WTC11 (cell line): ENCODE results near the gene SLC45A1. TPM values are rescaled to one million over a fixed set of nuclear protein-coding genes. Genes with fewer than 3 reads are reported as not detected.

Source experiments
- ATAC-seq: fragments of 200-7000 bp; cut with Tn5 transposase; 2 replicates; pipeline ENCODE4 v1.10.0; 2021; ENCODE audit warnings: mild to moderate bottlenecking, moderate library complexity
- CTCF ChIA-PET: fragments of 300-600 bp; sonication (Branson Sonifier 250); formaldehyde crosslinking; loops from one replicate; lab custom pipeline; 2021; ENCODE audit warnings: antibody characterized with exemption; lab: Charles Lee
- POLR2A ChIA-PET: fragments of 350-600 bp; sonication (Branson Sonifier 250); formaldehyde crosslinking; loops from one replicate; lab custom pipeline; 2021; ENCODE audit warnings: antibody characterized with exemption; lab: Charles Lee
- DNase-seq: peaks from one replicate; pipeline ENCODE4 v3.0.0; 2021; ENCODE audit warnings: low spot score
- H3K27ac Mint-ChIP-seq: 2 replicates; pipeline ENCODE4 v1.8.0; 2021; ENCODE audit warnings: mixed read lengths
- H3K27me3 Mint-ChIP-seq: 2 replicates; pipeline ENCODE4 v1.8.0; 2021; ENCODE audit warnings: low read depth, mild to moderate bottlenecking, moderate library complexity, mixed read lengths
- H3K36me3 Mint-ChIP-seq: 2 replicates; pipeline ENCODE4 v1.8.0; 2021; ENCODE audit warnings: mixed read lengths
- H3K4me1 Mint-ChIP-seq: 2 replicates; pipeline ENCODE4 v1.8.0; 2022; ENCODE audit warnings: mixed read lengths
- H3K4me3 Mint-ChIP-seq: 2 replicates; pipeline ENCODE4 v1.8.0; 2021; ENCODE audit warnings: mild to moderate bottlenecking, moderate library complexity, mixed read lengths
- H3K9me3 Mint-ChIP-seq: 2 replicates; pipeline ENCODE4 v1.8.0; 2021; ENCODE audit warnings: mixed read lengths
- ATF3 ChIP-seq: sonication (generic); formaldehyde crosslinking; conservative IDR thresholded peaks from 2 replicates; pipeline ENCODE4 v1.8.1; 2022; ENCODE audit warnings: mild to moderate bottlenecking, missing genetic modification reagents
- E2F1 ChIP-seq: sonication (generic); formaldehyde crosslinking; IDR thresholded peaks from 2 replicates; pipeline ENCODE4 v1.8.0; 2022; ENCODE audit warnings: mild to moderate bottlenecking, missing genetic modification reagents
- E2F4 ChIP-seq: sonication (generic); formaldehyde crosslinking; IDR thresholded peaks from 2 replicates; pipeline ENCODE4 v1.8.1; 2022; ENCODE audit warnings: low read depth, mild to moderate bottlenecking, moderate library complexity, missing genetic modification reagents, borderline replicate concordance
- ELF4 ChIP-seq: sonication (generic); formaldehyde crosslinking; IDR thresholded peaks from 2 replicates; pipeline ENCODE4 v1.8.1; 2022; ENCODE audit warnings: low read depth, mild to moderate bottlenecking, moderate library complexity, missing genetic modification reagents
- EMX1 ChIP-seq: fragments of 250-450 bp; sonication (Bioruptor Pico); IDR thresholded peaks from 2 replicates; pipeline ENCODE4 v1.8.0; 2021; ENCODE audit warnings: mild to moderate bottlenecking
- HMGA2 ChIP-seq: fragments of 250-450 bp; sonication (Bioruptor Pico); IDR thresholded peaks from 2 replicates; pipeline ENCODE4 v1.4.0; 2021; ENCODE audit warnings: mild to moderate bottlenecking, moderate library complexity
- IRF2 ChIP-seq: sonication (generic); formaldehyde crosslinking; IDR thresholded peaks from 2 replicates; pipeline ENCODE4 v1.8.0; 2022; ENCODE audit warnings: low read depth, missing genetic modification reagents, borderline replicate concordance
- KAT7 ChIP-seq: sonication (generic); formaldehyde crosslinking; IDR thresholded peaks from 2 replicates; pipeline ENCODE4 v1.8.1; 2023; ENCODE audit warnings: missing genetic modification reagents, mild to moderate bottlenecking, borderline replicate concordance
- MAX ChIP-seq: sonication (generic); formaldehyde crosslinking; IDR thresholded peaks from 2 replicates; pipeline ENCODE4 v1.8.0; 2022; ENCODE audit warnings: mild to moderate bottlenecking, missing genetic modification reagents
- MYBL2 ChIP-seq: sonication (generic); formaldehyde crosslinking; IDR thresholded peaks from 2 replicates; pipeline ENCODE4 v1.8.1; 2023; ENCODE audit warnings: mild to moderate bottlenecking, moderate library complexity, missing genetic modification reagents
- NR2C2 ChIP-seq: sonication (generic); formaldehyde crosslinking; IDR thresholded peaks from 2 replicates; pipeline ENCODE4 v1.8.0; 2022; ENCODE audit warnings: mild to moderate bottlenecking, missing genetic modification reagents
- NR3C1 ChIP-seq: sonication (generic); formaldehyde crosslinking; conservative IDR thresholded peaks from 2 replicates; pipeline ENCODE4 v1.8.1; 2023; ENCODE audit warnings: low read depth, mild to moderate bottlenecking, missing genetic modification reagents
- PRDM15 ChIP-seq: sonication (generic); formaldehyde crosslinking; IDR thresholded peaks from 2 replicates; pipeline ENCODE4 v1.8.0; 2022; ENCODE audit warnings: missing genetic modification reagents
- SMAD3 ChIP-seq: sonication (generic); formaldehyde crosslinking; IDR thresholded peaks from 2 replicates; pipeline ENCODE4 v1.8.0; 2022; ENCODE audit warnings: missing genetic modification reagents, mild to moderate bottlenecking, borderline replicate concordance
- SOX15 ChIP-seq: fragments of 250-450 bp; sonication (Bioruptor Pico); IDR thresholded peaks from 2 replicates; pipeline ENCODE4 v1.9.0; 2021; ENCODE audit warnings: mild to moderate bottlenecking
- TCF7 ChIP-seq: sonication (generic); formaldehyde crosslinking; IDR thresholded peaks from 2 replicates; pipeline ENCODE4 v1.8.0; 2022; ENCODE audit warnings: mild to moderate bottlenecking, low read depth, missing genetic modification reagents, moderate library complexity
- TEAD1 ChIP-seq: sonication (generic); formaldehyde crosslinking; IDR thresholded peaks from 2 replicates; pipeline ENCODE4 v1.8.0; 2022; ENCODE audit warnings: mild to moderate bottlenecking, missing genetic modification reagents
- TEAD4 ChIP-seq: sonication (generic); formaldehyde crosslinking; IDR thresholded peaks from 2 replicates; pipeline ENCODE4 v1.8.0; 2022; ENCODE audit warnings: mild to moderate bottlenecking, missing genetic modification reagents
- ZBTB43 ChIP-seq: sonication (generic); formaldehyde crosslinking; IDR thresholded peaks from 2 replicates; pipeline ENCODE4 v1.8.1; 2023; ENCODE audit warnings: mild to moderate bottlenecking, missing genetic modification reagents
- ZNF232 ChIP-seq: sonication (generic); formaldehyde crosslinking; IDR thresholded peaks from 2 replicates; pipeline ENCODE4 v1.8.0; 2022; ENCODE audit warnings: mild to moderate bottlenecking, missing genetic modification reagents
- ZNF671 ChIP-seq: fragments of 250-450 bp; sonication (Bioruptor Pico); IDR thresholded peaks from 2 replicates; pipeline ENCODE4 v1.8.0; 2021; ENCODE audit warnings: mild to moderate bottlenecking
- total RNA-seq: library from RNA; stranded (reverse); gene quantifications from 3 replicates; pipeline ENCODE4 v1.2.3, GENCODE V29; 2021
- TF ChIP-seq, protein P1 (sequence below): sonication (generic); formaldehyde crosslinking; IDR thresholded peaks from 2 replicates; pipeline ENCODE4 v1.8.1; 2023; ENCODE audit warnings: mild to moderate bottlenecking, moderate library complexity, missing genetic modification reagents

SLC45A1 gene
- total RNA-seq, 1 experiment from 2014 or later = 2.3 TPM

DNA sequence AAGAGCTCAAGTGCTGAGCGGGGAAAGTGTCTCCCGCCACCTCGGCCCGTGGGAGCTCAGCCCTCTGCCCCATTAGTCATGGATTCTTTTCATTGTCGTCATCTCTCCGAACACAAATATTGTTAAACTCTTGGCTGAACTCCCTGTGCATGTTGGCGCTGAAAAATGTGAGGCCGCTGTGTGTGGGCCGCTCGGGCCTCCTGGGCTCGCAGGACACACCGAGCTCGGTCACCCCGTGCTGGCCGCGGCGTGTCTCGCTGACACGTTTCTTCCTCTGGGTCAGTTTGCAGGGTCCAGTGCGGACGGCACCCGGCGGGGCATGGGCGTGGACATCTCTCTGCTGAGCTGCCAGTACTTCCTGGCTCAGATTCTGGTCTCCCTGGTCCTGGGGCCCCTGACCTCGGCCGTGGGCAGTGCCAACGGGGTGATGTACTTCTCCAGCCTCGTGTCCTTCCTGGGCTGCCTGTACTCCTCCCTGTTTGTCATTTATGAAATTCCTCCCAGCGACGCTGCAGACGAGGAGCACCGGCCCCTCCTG, 25.6 kb downstream of the SLC45A1 start (continued):
- no peak for TF ChIP-seq ZBTB43 (CRISPR knock-in tag)
- no peak for TF ChIP-seq IRF2 (CRISPR knock-in tag)
- no peak for TF ChIP-seq MAX (CRISPR knock-in tag)
- no peak for TF ChIP-seq SOX15 (CRISPR knock-in tag)
- TF ChIP-seq MYBL2 (CRISPR knock-in tag) = no peak
- no peak for TF ChIP-seq ZNF232 (CRISPR knock-in tag)
- no peak for TF ChIP-seq NR3C1 (CRISPR knock-in tag)
- TF ChIP-seq, protein P1, sequence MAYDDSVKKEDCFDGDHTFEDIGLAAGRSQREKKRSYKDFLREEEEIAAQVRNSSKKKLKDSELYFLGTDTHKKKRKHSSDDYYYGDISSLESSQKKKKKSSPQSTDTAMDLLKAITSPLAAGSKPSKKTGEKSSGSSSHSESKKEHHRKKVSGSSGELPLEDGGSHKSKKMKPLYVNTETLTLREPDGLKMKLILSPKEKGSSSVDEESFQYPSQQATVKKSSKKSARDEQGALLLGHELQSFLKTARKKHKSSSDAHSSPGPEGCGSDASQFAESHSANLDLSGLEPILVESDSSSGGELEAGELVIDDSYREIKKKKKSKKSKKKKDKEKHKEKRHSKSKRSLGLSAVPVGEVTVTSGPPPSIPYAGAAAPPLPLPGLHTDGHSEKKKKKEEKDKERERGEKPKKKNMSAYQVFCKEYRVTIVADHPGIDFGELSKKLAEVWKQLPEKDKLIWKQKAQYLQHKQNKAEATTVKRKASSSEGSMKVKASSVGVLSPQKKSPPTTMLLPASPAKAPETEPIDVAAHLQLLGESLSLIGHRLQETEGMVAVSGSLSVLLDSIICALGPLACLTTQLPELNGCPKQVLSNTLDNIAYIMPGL (CRISPR knock-in tag) = no peak
- no peak for TF ChIP-seq TCF7 (CRISPR knock-in tag)
- TF ChIP-seq KAT7 (CRISPR knock-in tag) = no peak
- no peak for TF ChIP-seq SMAD3
- TF ChIP-seq ATF3 (CRISPR knock-in tag) = no peak
- TF ChIP-seq NR2C2 (CRISPR knock-in tag) = no peak
- no peak for TF ChIP-seq E2F4 (CRISPR knock-in tag)
- TF ChIP-seq, all 79 proteins: peak for 0

DNA sequence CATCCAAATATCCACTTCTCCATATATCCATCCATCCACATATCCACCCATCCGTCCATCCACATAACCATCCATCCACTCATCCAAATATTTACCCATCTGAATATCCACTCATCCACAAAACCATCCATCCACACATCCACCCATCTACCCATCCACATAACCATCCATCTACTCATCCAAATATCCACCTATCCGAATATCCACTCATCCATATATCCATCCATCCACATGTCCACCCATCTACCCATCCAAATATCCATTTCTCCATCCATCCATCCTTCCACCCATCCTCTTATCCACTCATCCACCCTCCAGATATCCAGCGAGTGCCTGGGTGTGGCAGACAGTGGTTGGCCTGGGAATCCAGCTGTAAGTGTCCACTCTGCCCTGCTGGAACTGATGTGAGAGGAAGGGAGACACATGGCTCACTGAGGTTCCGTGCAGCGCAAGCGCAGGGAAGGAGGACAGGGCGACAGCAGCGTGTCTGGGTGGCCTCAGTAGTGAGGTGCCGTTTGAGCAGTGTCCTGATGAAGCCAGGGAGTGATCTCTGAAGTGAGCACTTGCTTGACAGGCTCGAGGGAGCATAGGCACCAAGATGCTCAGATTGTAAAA, 27.1 kb downstream of the SLC45A1 start:
- Mint-ChIP-seq H3K9me3 (no peaks in the 10 kb centered on the region), H3K36me3 (no peaks in the 10 kb centered on the region), H3K4me1 (peaks cover 10% of the 10 kb centered on the region), H3K27me3 (no peaks in the 10 kb centered on the region), H3K27ac (no peak overlapping the region), H3K4me3 (no peak overlapping the region)
- DNase-seq = no peak
- ChIA-PET POLR2A (no interaction called here), CTCF (interaction anchor here (1.0 kb wide), 1 partner anchor 30 kb away, joined by 4 read pairs; no protein-coding TSS in a partner anchor)
- ATAC-seq = no peak
- no peak for TF ChIP-seq HMGA2 (CRISPR knock-in tag)
- TF ChIP-seq EMX1 (CRISPR knock-in tag) = no peak
- no peak for TF ChIP-seq ZNF671 (CRISPR knock-in tag)
- TF ChIP-seq, protein P1 (CRISPR knock-in tag) = no peak
- TF ChIP-seq ELF4 (CRISPR knock-in tag) = no peak
- no peak for TF ChIP-seq TEAD4
- no peak for TF ChIP-seq E2F1 (CRISPR knock-in tag)
- TF ChIP-seq PRDM15 (CRISPR knock-in tag) = no peak
- no peak for TF ChIP-seq TEAD1
